Erythroblast (primary cell): ENCODE data around the gene LHX4.

Source experiments
- DNase-seq, 2 experiments: peaks; one replicate each; lab custom pipeline; 2025; lab: John Stamatoyannopoulos, UW
- GATA1 ChIP-seq: IDR thresholded peaks from 2 replicates; pipeline ENCODE4 v1.6.1; 2011; ENCODE audit warnings: low read depth, mild to moderate bottlenecking, control low read depth, low read length, moderate library complexity
- POLR2A ChIP-seq: IDR thresholded peaks from 2 replicates; pipeline ENCODE4 v1.6.1; 2011; ENCODE audit warnings: mild to moderate bottlenecking, low read length

Gene LHX4

DNA sequence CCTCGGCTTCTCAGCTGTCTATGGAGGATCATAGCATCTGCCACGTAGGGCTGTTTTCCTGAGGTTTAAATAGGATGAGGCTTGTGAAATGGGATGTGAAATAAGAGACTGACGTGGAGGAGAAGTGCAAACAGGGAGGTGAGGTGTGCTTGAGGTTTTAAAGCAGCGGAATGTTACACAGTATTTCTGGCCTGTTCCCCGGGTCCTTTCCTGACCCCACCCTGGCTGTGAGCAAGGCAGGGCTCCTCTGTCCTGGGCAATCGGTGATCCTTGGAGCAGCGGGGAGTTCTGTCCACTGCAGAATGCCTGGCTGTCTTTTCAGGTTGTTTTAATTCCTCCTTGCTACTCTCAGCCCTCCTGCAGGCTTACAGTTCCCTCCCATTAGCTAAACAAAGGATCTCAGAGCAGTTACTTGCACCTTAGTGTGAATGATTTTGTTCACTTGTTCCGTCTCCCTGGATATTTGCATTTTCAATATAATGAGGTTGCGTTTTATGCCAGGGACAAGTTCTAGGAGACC lies 38.6 kb downstream of the LHX4 start:
- TF ChIP-seq GATA1 (no peak), POLR2A (no peak)
- no peak for DNase-seq

DNA sequence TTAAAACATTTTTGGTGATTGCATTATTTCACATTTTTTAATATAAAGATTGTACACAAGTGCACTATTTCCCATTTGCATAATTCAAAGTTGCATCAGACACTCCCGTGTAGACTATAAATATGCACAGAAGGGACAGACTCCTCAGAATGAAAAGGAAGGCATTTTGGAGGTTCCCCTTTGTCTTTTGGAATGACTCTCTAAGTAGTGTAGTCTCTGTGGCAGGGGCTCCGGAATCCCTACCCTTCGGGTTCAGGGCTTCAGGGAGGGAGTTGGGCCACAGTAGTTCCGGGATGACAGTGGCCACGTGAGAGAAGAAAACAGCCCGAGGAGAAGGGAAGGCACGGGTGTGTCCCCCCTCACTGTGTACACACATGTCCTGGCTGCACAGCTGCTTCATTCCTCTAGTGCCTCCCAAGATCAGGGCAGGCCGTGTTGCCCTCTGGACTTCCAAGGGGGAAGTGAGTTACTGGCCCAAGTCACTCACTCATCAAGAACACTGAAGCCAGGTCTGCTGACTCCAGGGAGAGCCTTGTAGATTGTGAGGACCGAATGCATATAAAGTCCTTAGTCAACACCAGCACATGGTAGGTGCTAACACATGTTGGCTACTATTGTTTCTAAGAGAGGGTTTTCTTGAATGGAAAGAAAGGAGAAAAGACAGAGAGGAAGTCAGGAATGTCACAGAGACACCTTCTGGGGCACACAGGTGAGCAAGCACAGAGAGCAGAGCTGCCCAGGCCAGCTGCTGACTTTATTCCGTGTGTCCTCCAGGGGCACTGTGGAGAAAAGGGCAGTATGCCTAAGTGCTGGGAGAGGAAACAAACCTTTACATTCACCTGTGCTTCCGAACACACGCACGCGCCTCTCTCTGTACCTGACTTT lies 39.8 kb downstream of the LHX4 start:
- DNase-seq: no peak
- TF ChIP-seq POLR2A (no peak), GATA1 (no peak)

- DNase-seq: no peak
- TF ChIP-seq GATA1: no peak
- no peak for TF ChIP-seq POLR2A
Observed at GRCh38 chr1:180270530-180271271, 40.6 kb downstream of the LHX4 start.

GRCh38 chr1:180271272-180272255 lies 41.5 kb downstream of the LHX4 start:
- DNase-seq: no peak
- TF ChIP-seq GATA1 (no peak), POLR2A (no peak)

DNA sequence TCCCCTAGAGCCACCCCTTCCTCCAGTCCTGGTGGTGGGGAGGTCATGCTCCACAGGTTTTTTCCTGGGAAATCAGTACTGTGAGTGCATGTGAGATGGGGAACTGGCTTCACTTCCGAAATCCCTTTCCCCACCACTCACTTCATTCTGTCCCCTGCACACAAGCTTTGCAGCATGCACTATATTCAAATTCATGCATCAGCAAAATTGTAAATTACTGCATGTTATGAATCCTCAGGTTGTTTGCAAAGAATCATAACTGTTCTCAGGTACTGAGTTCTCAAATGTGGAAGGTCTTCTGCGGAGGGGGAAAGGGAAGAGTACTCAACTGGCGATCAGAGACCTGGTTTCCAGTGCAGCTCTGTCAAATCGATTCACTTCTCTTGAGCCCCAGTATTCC lies 42.3 kb downstream of the LHX4 start:
- no peak for DNase-seq
- TF ChIP-seq GATA1: no peak

GRCh38 chr1:180273066-180273465 lies 43.0 kb downstream of the LHX4 start:
- no peak for TF ChIP-seq GATA1
- TF ChIP-seq POLR2A: no peak
- no peak for DNase-seq

DNA sequence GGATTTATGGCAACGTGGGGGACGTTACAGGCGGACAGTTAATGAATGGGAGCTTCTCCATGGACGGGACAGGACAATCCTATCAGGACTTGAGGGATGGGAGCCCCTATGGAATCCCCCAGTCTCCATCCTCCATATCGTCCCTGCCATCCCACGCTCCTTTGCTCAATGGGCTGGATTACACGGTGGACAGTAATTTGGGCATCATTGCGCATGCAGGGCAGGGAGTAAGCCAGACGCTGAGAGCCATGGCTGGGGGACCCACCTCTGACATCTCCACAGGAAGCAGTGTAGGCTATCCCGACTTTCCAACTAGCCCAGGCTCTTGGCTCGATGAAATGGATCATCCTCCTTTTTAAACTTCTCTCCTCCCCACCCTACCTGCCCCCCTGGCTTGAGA lies 44.2 kb downstream of the LHX4 start:
- no peak for DNase-seq
- TF ChIP-seq GATA1 (no peak), POLR2A (no peak)

DNA sequence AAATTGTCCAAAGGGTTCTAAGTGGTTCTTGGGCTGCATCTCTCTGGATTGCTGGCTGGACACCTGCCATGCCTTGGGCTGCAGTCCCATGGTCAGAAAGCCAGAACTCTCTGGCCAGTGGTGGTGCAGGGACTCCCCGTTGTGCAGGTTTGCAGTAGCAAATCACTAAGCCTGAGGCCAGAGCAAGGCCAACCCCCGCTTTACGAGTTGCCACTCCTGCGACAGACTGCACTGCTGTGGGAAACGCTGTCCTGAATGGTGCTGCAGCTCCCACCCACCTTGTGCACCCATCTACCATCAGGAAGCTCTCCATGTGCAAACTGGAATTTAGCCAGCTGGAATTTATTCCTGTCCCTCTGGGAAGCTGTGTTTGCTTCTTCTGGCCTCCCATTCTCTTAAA lies 45.7 kb downstream of the LHX4 start:
- DNase-seq: no peak
- TF ChIP-seq GATA1: no peak
- no peak for TF ChIP-seq POLR2A

GRCh38 chr1:180277476-180278193 lies 47.6 kb downstream of the LHX4 start:
- no peak for DNase-seq
- no peak for TF ChIP-seq GATA1
- TF ChIP-seq POLR2A: no peak

- DNase-seq: no peak
- no peak for TF ChIP-seq POLR2A
- TF ChIP-seq GATA1: no peak
Observed at GRCh38 chr1:180278194-180278515, 48.1 kb downstream of the LHX4 start.

DNA sequence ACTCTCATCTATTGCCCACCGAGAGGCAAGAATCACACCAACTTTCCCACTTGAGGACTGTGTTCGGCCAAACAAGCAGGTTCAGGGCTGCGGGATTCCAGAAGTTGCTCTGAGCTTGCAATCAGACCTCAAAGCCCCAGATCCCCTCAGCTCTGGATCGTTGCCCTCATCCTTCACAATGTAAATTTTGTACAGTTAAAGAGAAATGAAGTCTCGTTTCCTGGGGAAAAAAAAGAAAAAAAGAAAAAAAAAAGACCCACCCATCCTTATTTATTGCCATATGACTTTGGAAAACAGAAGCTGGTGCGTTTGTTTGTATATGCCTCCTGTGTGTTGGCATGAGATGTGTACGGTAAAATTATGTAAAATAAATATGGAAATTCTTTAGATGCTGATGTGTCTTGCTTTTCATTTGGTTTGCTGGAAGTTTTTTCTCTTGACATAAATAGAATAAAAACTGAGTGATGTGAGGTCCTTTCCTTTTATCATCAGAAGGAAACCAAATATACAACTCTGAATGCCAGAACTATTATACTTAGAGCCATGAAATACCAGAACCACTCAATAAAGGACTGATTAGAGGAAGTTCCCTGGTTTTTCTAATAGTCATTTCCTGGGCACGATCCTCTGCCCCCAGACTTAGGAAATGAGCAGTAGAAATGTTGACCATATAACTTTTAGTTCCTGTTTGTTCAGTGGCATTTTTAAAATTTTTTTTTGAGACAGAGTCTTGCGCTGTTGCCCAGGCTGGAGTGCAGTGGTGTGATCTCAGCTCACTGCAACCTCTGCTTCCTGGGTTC lies 48.7 kb downstream of the LHX4 start:
- no peak for TF ChIP-seq POLR2A
- TF ChIP-seq GATA1: no peak
- no peak for DNase-seq

GRCh38 chr1:180279651-180280050 lies 49.6 kb downstream of the LHX4 start:
- no peak for DNase-seq

More at GRCh38 chr1:180279651-180280050, 49.6 kb downstream of the LHX4 start:
- TF ChIP-seq POLR2A (no peak), GATA1 (no peak)
